ENCODE measurements around the gene CDT1.

The CDT1 gene

GRCh38 chr16:88782454-88783390 lies 20.9 kb upstream of the CDT1 start:
- Histone ChIP-seq H4K20me1 (ENCODE audit: low read depth, low read length) (no peaks in the 10 kb centered on the region), H2AFZ (ENCODE audit: low read depth, low read length, severe bottlenecking) (no peak overlapping the region), H3K4me2 (ENCODE audit: low read depth, low read length, poor library complexity, severe bottlenecking) (no peak overlapping the region), H3K9ac (ENCODE audit: low read length) (no peak overlapping the region), H3K27me3 (ENCODE audit: low read length) (no peaks in the 10 kb centered on the region), H3F3A (ENCODE audit: insufficient read depth) (no peaks in the 10 kb centered on the region), H3K9me3 (ENCODE audit: insufficient read depth, low read length) (no peaks in the 10 kb centered on the region), H3K27ac (ENCODE audit: low read depth, low read length) (no peak overlapping the region), H3K79me2 (ENCODE audit: insufficient read depth, low read length) (no peaks in the 10 kb centered on the region), H3K9me2 (replicated peaks; ENCODE audit: insufficient read depth, low read length) (no peaks in the 10 kb centered on the region), H3K4me3 (ENCODE audit: insufficient read depth, low read length, poor library complexity, severe bottlenecking) (no peak overlapping the region), H3K36me3 (ENCODE audit: low read length) (no peaks in the 10 kb centered on the region)
- no peak for TF ChIP-seq EZH2phosphoT487 (conservative IDR thresholded peaks at IDR 0.05; ENCODE audit: low read length)
- TF ChIP-seq, protein P1, sequence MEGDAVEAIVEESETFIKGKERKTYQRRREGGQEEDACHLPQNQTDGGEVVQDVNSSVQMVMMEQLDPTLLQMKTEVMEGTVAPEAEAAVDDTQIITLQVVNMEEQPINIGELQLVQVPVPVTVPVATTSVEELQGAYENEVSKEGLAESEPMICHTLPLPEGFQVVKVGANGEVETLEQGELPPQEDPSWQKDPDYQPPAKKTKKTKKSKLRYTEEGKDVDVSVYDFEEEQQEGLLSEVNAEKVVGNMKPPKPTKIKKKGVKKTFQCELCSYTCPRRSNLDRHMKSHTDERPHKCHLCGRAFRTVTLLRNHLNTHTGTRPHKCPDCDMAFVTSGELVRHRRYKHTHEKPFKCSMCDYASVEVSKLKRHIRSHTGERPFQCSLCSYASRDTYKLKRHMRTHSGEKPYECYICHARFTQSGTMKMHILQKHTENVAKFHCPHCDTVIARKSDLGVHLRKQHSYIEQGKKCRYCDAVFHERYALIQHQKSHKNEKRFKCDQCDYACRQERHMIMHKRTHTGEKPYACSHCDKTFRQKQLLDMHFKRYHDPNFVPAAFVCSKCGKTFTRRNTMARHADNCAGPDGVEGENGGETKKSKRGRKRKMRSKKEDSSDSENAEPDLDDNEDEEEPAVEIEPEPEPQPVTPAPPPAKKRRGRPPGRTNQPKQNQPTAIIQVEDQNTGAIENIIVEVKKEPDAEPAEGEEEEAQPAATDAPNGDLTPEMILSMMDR (IDR thresholded peaks at IDR 0.05; ENCODE audit: insufficient read depth, low read length, poor library complexity, severe bottlenecking): no peak

DNA sequence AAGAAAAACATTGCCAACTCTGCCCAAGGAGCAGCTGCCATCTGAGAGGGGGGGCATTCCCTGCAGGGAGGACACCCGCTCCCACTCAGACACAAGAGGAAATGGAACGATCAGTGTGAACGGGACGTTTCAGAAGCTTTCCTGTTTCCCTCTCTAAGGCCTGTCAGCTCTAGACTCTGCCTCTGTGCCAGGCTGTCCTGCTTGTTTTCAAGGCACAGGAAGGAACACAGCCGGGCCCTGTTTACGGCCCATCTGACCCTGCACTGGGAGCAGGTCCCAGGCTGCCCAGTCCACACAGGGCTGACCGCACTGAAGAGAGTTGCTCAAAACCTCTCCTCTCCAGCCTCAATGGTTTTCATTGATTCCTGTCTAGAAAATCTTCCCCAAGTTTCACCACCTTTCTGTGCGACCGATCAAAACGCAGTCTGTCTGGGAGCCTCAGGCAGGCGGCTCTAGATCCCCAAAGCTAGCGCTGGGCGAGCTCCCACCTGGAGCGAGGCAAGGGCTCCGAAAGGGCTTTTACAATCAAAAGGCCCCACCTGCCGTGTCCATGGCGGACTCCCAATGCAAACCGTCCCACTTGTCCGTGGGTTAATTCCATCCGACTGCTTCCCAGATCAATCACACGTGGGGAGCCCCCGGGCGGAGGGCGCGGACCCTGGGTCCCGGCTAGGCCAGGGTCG lies 20.1 kb upstream of the CDT1 start:
- Histone ChIP-seq H3K9me2 (replicated peaks; ENCODE audit: insufficient read depth, low read length) (no peaks in the 10 kb centered on the region), H3F3A (ENCODE audit: insufficient read depth) (no peaks in the 10 kb centered on the region), H3K4me3 (ENCODE audit: insufficient read depth, low read length, poor library complexity, severe bottlenecking) (no peak overlapping the region), H3K79me2 (ENCODE audit: insufficient read depth, low read length) (no peaks in the 10 kb centered on the region), H3K27me3 (ENCODE audit: low read length) (no peaks in the 10 kb centered on the region), H4K20me1 (ENCODE audit: low read depth, low read length) (no peaks in the 10 kb centered on the region), H3K9me3 (ENCODE audit: insufficient read depth, low read length) (no peaks in the 10 kb centered on the region), H3K9ac (ENCODE audit: low read length) (no peak overlapping the region), H3K4me2 (ENCODE audit: low read depth, low read length, poor library complexity, severe bottlenecking) (no peak overlapping the region), H3K36me3 (ENCODE audit: low read length) (no peaks in the 10 kb centered on the region), H2AFZ (ENCODE audit: low read depth, low read length, severe bottlenecking) (no peak overlapping the region), H3K27ac (ENCODE audit: low read depth, low read length) (no peak overlapping the region)
- TF ChIP-seq, protein P1 (IDR thresholded peaks at IDR 0.05; ENCODE audit: insufficient read depth, low read length, poor library complexity, severe bottlenecking): no peak
- no peak for TF ChIP-seq EZH2phosphoT487 (conservative IDR thresholded peaks at IDR 0.05; ENCODE audit: low read length)

GRCh38 chr16:88784074-88784855 lies 19.3 kb upstream of the CDT1 start:
- Histone ChIP-seq H3K27me3 (ENCODE audit: low read length) (no peaks in the 10 kb centered on the region), H3K4me2 (ENCODE audit: low read depth, low read length, poor library complexity, severe bottlenecking) (peak overlapping the region; percentile 55), H3K27ac (ENCODE audit: low read depth, low read length) (no peak overlapping the region), H4K20me1 (ENCODE audit: low read depth, low read length) (no peaks in the 10 kb centered on the region), H3K9me2 (replicated peaks; ENCODE audit: insufficient read depth, low read length) (no peaks in the 10 kb centered on the region), H3K9ac (ENCODE audit: low read length) (peak overlapping the region; percentile 26; the same call in 1 of the 2 replicates), H3K4me3 (ENCODE audit: insufficient read depth, low read length, poor library complexity, severe bottlenecking) (peak overlapping the region; percentile 26), H2AFZ (ENCODE audit: low read depth, low read length, severe bottlenecking) (no peak overlapping the region), H3F3A (ENCODE audit: insufficient read depth) (no peaks in the 10 kb centered on the region), H3K79me2 (ENCODE audit: insufficient read depth, low read length) (no peaks in the 10 kb centered on the region), H3K9me3 (ENCODE audit: insufficient read depth, low read length) (no peaks in the 10 kb centered on the region), H3K36me3 (ENCODE audit: low read length) (no peaks in the 10 kb centered on the region)
- TF ChIP-seq, protein P1 (IDR thresholded peaks at IDR 0.05; ENCODE audit: insufficient read depth, low read length, poor library complexity, severe bottlenecking): no peak
- 0 out of 2 replicates have a peak, but pooled peaks have one; percentile 13 for TF ChIP-seq EZH2phosphoT487 (conservative IDR thresholded peaks at IDR 0.05; ENCODE audit: low read length)
